ENCODE measurements around the gene ALS2CL.

GRCh38 chr3:46690798-46691197, 2.7 kb downstream of the ALS2CL start:
- TF ChIP-seq TCF7L2 (IDR thresholded peaks at IDR 0.05; ENCODE audit: borderline replicate concordance, extremely low read depth, insufficient read depth, insufficient read length), result no peak
- TF ChIP-seq ZBTB33 (IDR thresholded peaks at IDR 0.05; ENCODE audit: extremely low read depth, insufficient replicate concordance, low read length), result no peak
- no peak for TF ChIP-seq EZH2phosphoT487 (IDR thresholded peaks at IDR 0.05; ENCODE audit: borderline replicate concordance)
- no peak for TF ChIP-seq POLR2AphosphoS5 (IDR thresholded peaks at IDR 0.05; ENCODE audit: low read depth, low read length)
- TF ChIP-seq CTCF (IDR thresholded peaks at IDR 0.05 in 2 of 3, conservative IDR thresholded peaks at IDR 0.05 in 1 of 3; ENCODE audit: borderline replicate concordance in 1 of 3, insufficient read depth in 1 of 3, low read depth in 2 of 3, low read length in 2 of 3), result no peak
- no peak for TF ChIP-seq POLR2A (IDR thresholded peaks at IDR 0.05; ENCODE audit: borderline replicate concordance, extremely low read depth, insufficient read depth, insufficient read length)
- TF ChIP-seq RAD21 (IDR thresholded peaks at IDR 0.05; ENCODE audit: low read depth), result no peak
- no peak for TF ChIP-seq ZFX (IDR thresholded peaks at IDR 0.05)
- no peak for TF ChIP-seq YY1 (IDR thresholded peaks at IDR 0.05; ENCODE audit: extremely low read depth, insufficient replicate concordance, low read depth, low read length)
- no peak for TF ChIP-seq SP1 (IDR thresholded peaks at IDR 0.05; ENCODE audit: low read depth)
- TF ChIP-seq MAX (IDR thresholded peaks at IDR 0.05), result no peak
- no peak for TF ChIP-seq REST (IDR thresholded peaks at IDR 0.05; ENCODE audit: low read depth)
- TF ChIP-seq JUND (IDR thresholded peaks at IDR 0.05), result no peak
- TF ChIP-seq SRF (IDR thresholded peaks at IDR 0.05; ENCODE audit: low read depth), result no peak

All from HCT116 (cell line).